IMR-90 (cell line): ENCODE measurements around the gene NNMT. TPM values are rescaled to one million over a fixed set of nuclear protein-coding genes. Genes with fewer than 3 reads are reported as not detected.

Experiments
- ATAC-seq: fragments of 200-7000 bp; cut with Tn5 transposase; 2 replicates; pipeline ENCODE4 v1.9.1; 2020; ENCODE audit warnings: low read depth, mild to moderate bottlenecking, moderate library complexity
- BruUV-seq: library from RNA; stranded (reverse); fragments of 400-500 nt; replicated peaks from 2 replicates; lab custom pipeline; 2021; lab: Mats Ljungman, UMichigan
- CTCF ChIA-PET: fragments of 300-600 bp; formaldehyde crosslinking; extraction: SDS; loops from one replicate; lab custom pipeline; 2021; ENCODE audit warnings: antibody characterized with exemption; lab: Yijun Ruan, JAX
- POLR2A ChIA-PET: fragments of 300-600 bp; sonication (Branson Sonifier 250); formaldehyde crosslinking; loops from one replicate; lab custom pipeline; 2022; ENCODE audit warnings: antibody characterized with exemption; ENCODE audit not compliant: unreplicated experiment; lab: Charles Lee
- DNase-seq: peaks from one replicate; pipeline ENCODE4 v3.0.0; 2013
- H2AFZ ChIP-seq: replicated peaks from 2 replicates; pipeline ENCODE3; 2013; ENCODE audit warnings: low read length, mild to moderate bottlenecking; ENCODE audit not compliant: poor library complexity
- H2AK5ac ChIP-seq: 2 replicates; pipeline ENCODE4 v1.6.1; 2013; ENCODE audit warnings: low read depth, low read length, inconsistent platforms
- H2AK9ac ChIP-seq: replicated peaks from 2 replicates; pipeline ENCODE3; 2013; ENCODE audit warnings: mild to moderate bottlenecking, low read depth, low read length, moderate library complexity; ENCODE audit not compliant: poor library complexity
- H2BK120ac ChIP-seq: 2 replicates; pipeline ENCODE4 v1.6.1; 2013; ENCODE audit warnings: low read depth, low read length, inconsistent platforms
- H2BK15ac ChIP-seq: 3 replicates; pipeline ENCODE4 v1.6.1; 2013; ENCODE audit warnings: low read depth, low read length, inconsistent platforms
- H2BK20ac ChIP-seq: 2 replicates; pipeline ENCODE4 v1.6.1; 2013; ENCODE audit warnings: low read depth, mild to moderate bottlenecking, inconsistent platforms, low read length, moderate library complexity
- H2BK5ac ChIP-seq: 2 replicates; pipeline ENCODE4 v1.6.1; 2013; ENCODE audit warnings: mild to moderate bottlenecking, low read depth, low read length, inconsistent platforms; ENCODE audit not compliant: poor library complexity, severe bottlenecking
- H3K14ac ChIP-seq: replicated peaks from 2 replicates; pipeline ENCODE4 v1.6.1; 2013; ENCODE audit warnings: low read depth, low read length, inconsistent platforms
- H3K18ac ChIP-seq: 2 replicates; pipeline ENCODE4 v1.6.1; 2013; ENCODE audit warnings: low read depth, low read length, control low read depth
- H3K23ac ChIP-seq: 2 replicates; pipeline ENCODE4 v1.6.1; 2013; ENCODE audit warnings: low read depth, low read length, inconsistent platforms
- H3K27ac ChIP-seq: 2 replicates; pipeline ENCODE4 v1.5.1; 2013; ENCODE audit warnings: mild to moderate bottlenecking, control low read depth, low read length; ENCODE audit not compliant: insufficient read depth
- H3K27me3 ChIP-seq: 2 replicates; pipeline ENCODE4 v1.6.1; 2013; ENCODE audit warnings: low read length; ENCODE audit not compliant: control insufficient read depth, insufficient read depth
- H3K36me3 ChIP-seq: 2 replicates; pipeline ENCODE4 v1.6.1; 2013; ENCODE audit warnings: low read length, mixed read lengths; ENCODE audit not compliant: control insufficient read depth, insufficient read depth
- H3K4ac ChIP-seq: 2 replicates; pipeline ENCODE4 v1.6.1; 2013; ENCODE audit warnings: low read depth, low read length, inconsistent platforms
- H3K4me1 ChIP-seq: 2 replicates; pipeline ENCODE4 v1.6.1; 2013; ENCODE audit warnings: low read length, mixed read lengths; ENCODE audit not compliant: control insufficient read depth, insufficient read depth
- H3K4me2 ChIP-seq: 2 replicates; pipeline ENCODE4 v1.6.1; 2013; ENCODE audit warnings: low read depth, mild to moderate bottlenecking, control low read depth, low read length, moderate library complexity
- H3K4me3 ChIP-seq: 2 replicates; pipeline ENCODE4 v1.5.1; 2013; ENCODE audit warnings: low read depth, mild to moderate bottlenecking, control low read depth, low read length, moderate library complexity; ENCODE audit not compliant: insufficient read depth
- H3K56ac ChIP-seq: 2 replicates; pipeline ENCODE4 v1.6.1; 2013; ENCODE audit warnings: low read length, inconsistent platforms; ENCODE audit not compliant: insufficient read depth; ENCODE audit errors: extremely low read depth
- H3K79me1 ChIP-seq, 2 experiments: 2 replicates each; pipeline ENCODE4 v1.6.1; 2013; ENCODE audit warnings: low read length in 2 of 2, inconsistent platforms in 1 of 2, low read depth in 1 of 2
- H3K9ac ChIP-seq: 2 replicates; pipeline ENCODE4 v1.6.1; 2013; ENCODE audit warnings: low read depth, low read length, control low read depth
- H3K9me1 ChIP-seq: 2 replicates; pipeline ENCODE4 v1.6.1; 2013; ENCODE audit warnings: low read length, inconsistent platforms; ENCODE audit not compliant: insufficient read depth
- H3K9me3 ChIP-seq: 2 replicates; pipeline ENCODE4 v1.6.1; 2013; ENCODE audit warnings: low read length; ENCODE audit not compliant: control insufficient read depth, insufficient read depth
- H4K20me1 ChIP-seq: 2 replicates; pipeline ENCODE4 v1.6.1; 2013; ENCODE audit warnings: low read length, inconsistent platforms; ENCODE audit not compliant: insufficient read depth
- H4K5ac ChIP-seq: 2 replicates; pipeline ENCODE4 v1.6.1; 2013; ENCODE audit warnings: mild to moderate bottlenecking, low read depth, low read length, control low read depth
- H4K8ac ChIP-seq, 2 experiments: 2 replicates each; pipeline ENCODE4 v1.6.1; 2013; ENCODE audit warnings: low read depth in 2 of 2, low read length in 2 of 2, control low read depth in 1 of 2, inconsistent platforms in 1 of 2
- H4K91ac ChIP-seq: 2 replicates; pipeline ENCODE4 v1.6.1; 2013; ENCODE audit warnings: low read depth, low read length, inconsistent platforms; ENCODE audit not compliant: insufficient read depth
- BHLHE40 ChIP-seq: fragments of 150-350 bp; IDR thresholded peaks from 2 replicates; pipeline ENCODE4 v1.6.1; 2016; ENCODE audit warnings: mild to moderate bottlenecking, low read depth, low read length
- CEBPB ChIP-seq: IDR thresholded peaks from 2 replicates; pipeline ENCODE4 v1.6.1; 2012; ENCODE audit warnings: low read depth, low read length, improper control_type of control experiment
- CHD1 ChIP-seq: IDR thresholded peaks from 2 replicates; pipeline ENCODE4 v1.6.1; 2012; ENCODE audit warnings: low read depth, low read length, improper control_type of control experiment
- FOS ChIP-seq: fragments of 150-350 bp; IDR thresholded peaks from 2 replicates; pipeline ENCODE4 v1.6.1; 2016; ENCODE audit warnings: low read depth, low read length
- MAFK ChIP-seq: IDR thresholded peaks from 2 replicates; pipeline ENCODE4 v1.6.1; 2012; ENCODE audit warnings: low read depth, low read length, improper control_type of control experiment
- MAZ ChIP-seq: IDR thresholded peaks from 2 replicates; pipeline ENCODE4 v1.6.1; 2012; ENCODE audit warnings: low read depth, mild to moderate bottlenecking, low read length, improper control_type of control experiment, moderate library complexity, borderline replicate concordance
- MXI1 ChIP-seq: IDR thresholded peaks from 2 replicates; pipeline ENCODE4 v1.6.1; 2012; ENCODE audit warnings: low read depth, mild to moderate bottlenecking, low read length, moderate library complexity, borderline replicate concordance
- NFE2L2 ChIP-seq: fragments of 150-350 bp; IDR thresholded peaks from 2 replicates; pipeline ENCODE4 v1.6.1; 2016; ENCODE audit warnings: low read depth, mild to moderate bottlenecking, low read length
- POLR2A ChIP-seq: IDR thresholded peaks from 2 replicates; pipeline ENCODE4 v1.6.1; 2012; ENCODE audit warnings: mild to moderate bottlenecking, low read depth, low read length
- RAD21 ChIP-seq: IDR thresholded peaks from 2 replicates; pipeline ENCODE4 v1.6.1; 2012; ENCODE audit warnings: low read length, improper control_type of control experiment
- RCOR1 ChIP-seq: IDR thresholded peaks from 2 replicates; pipeline ENCODE4 v1.6.1; 2012; ENCODE audit warnings: mild to moderate bottlenecking, low read length, improper control_type of control experiment; ENCODE audit not compliant: insufficient replicate concordance
- SMC3 ChIP-seq: fragments of 150-350 bp; IDR thresholded peaks from 2 replicates; pipeline ENCODE4 v1.6.1; 2016; ENCODE audit warnings: low read depth, mild to moderate bottlenecking, antibody characterized with exemption, low read length, moderate library complexity
- WGBS, 2 experiments: methylation state at CpG; one replicate each; pipeline versions ENCODE4 v1.1.5 to v1.1.7; 2013; ENCODE audit warnings: missing lambda C conversion rate in 2 of 2; ENCODE audit not compliant: insufficient read length in 1 of 2; ENCODE audit errors: extremely low coverage in 2 of 2; 5-methylcytosine and 5-hydroxymethylcytosine counted together
- dilution Hi-C: fragments of 300-500 bp; cut with HindIII; formaldehyde crosslinking; loops from one replicate; pipeline ENCODE4 v1.14.3; 2018; ENCODE audit warnings: low sequenced_read_pairs; ENCODE audit not compliant: unreplicated experiment
- in situ Hi-C: fragments of 300-500 bp; cut with MboI; formaldehyde crosslinking; loops from 3 replicates; pipeline ENCODE4 v1.14.3; 2019; ENCODE audit warnings: low sequenced_read_pairs, inconsistent platforms, mixed read lengths
- intact Hi-C: fragments of 100-400 bp; cut with micrococcal nuclease; formaldehyde crosslinking; loops from 2 replicates; pipeline ENCODE4 v1.10.0; 2022
- polyA plus RNA-seq, 3 experiments: library from polyadenylated mRNA; depleted of rRNA; stranded (reverse); fragments of >200 nt; gene quantifications; 2 replicates each; pipeline ENCODE4 v1.2.3, GENCODE V29; 2012; ENCODE audit warnings: low replicate concordance in 1 of 3
- total RNA-seq: library from RNA; depleted of rRNA; stranded (reverse); fragments of >200 nt; gene quantifications from 2 replicates; pipeline ENCODE4 v1.2.3, GENCODE V29; 2012
- TF ChIP-seq, protein P1 (sequence below): conservative IDR thresholded peaks from 2 replicates; pipeline ENCODE4 v1.5.1; 2012; ENCODE audit warnings: mild to moderate bottlenecking, low read depth, low read length, improper control_type of control experiment
- TF ChIP-seq, protein P2 (sequence below): fragments of 150-350 bp; IDR thresholded peaks from 2 replicates; pipeline ENCODE4 v1.6.1; 2016; ENCODE audit warnings: low read depth, mild to moderate bottlenecking, low read length, moderate library complexity, borderline replicate concordance
- TF ChIP-seq, protein P3 (sequence below): fragments of 150-350 bp; IDR thresholded peaks from 2 replicates; pipeline ENCODE4 v1.6.1; 2017; ENCODE audit warnings: mild to moderate bottlenecking, antibody characterized with exemption, low read length, low read depth

Gene NNMT
- total and polyA plus RNA-seq, 2 of the 4 experiments (the other 2 are of a cell fraction): 79.7 to 108 TPM

DNA sequence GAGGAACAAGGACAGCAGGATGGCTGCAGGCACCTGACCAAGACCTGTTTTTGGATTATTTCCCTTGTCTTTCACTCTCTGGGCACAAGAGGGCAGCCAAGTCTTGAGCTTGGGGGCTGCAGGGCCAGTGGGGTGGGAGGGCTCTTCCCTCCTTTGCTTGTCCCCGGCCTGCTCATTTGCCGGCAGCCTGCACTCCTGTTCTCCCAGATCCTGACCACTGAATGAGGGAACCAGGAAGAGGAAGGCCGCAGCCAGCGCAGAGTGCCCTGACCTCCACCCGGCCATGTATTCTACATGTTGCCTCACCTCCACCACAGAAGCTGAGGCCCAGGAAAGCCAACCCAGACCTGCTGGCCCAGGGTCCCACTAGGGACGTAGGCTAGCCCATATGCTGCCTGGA lies 15.5 kb upstream of the NNMT start:
- Histone ChIP-seq H3K4me1 (peaks cover 15% of the 10 kb centered on the region), H3K27ac (peak overlapping the region; percentile 44), H4K20me1 (no peaks in the 10 kb centered on the region), H2AK9ac (peak overlapping the region; percentile 22), H3K9me3 (peaks cover 2% of the 10 kb centered on the region; the same call in 1 of the 2 replicates), H3K36me3 (no peaks in the 10 kb centered on the region), H3K14ac (peak overlapping the region; percentile 49), H2BK5ac (peak overlapping the region; percentile 4), H3K9ac (peak overlapping the region; percentile 32), H3K23ac (no peak overlapping the region), H3K27me3 (peaks cover 2% of the 10 kb centered on the region; the same call in 1 of the 2 replicates), H3K9me1 (peaks cover 3% of the 10 kb centered on the region; the same call in 1 of the 2 replicates), H2BK120ac (peak overlapping the region; percentile 74), H2AK5ac (peak overlapping the region; percentile 89), H3K4me3 (no peak overlapping the region), H3K18ac (peak overlapping the region; percentile 28), H2AFZ (peak overlapping the region; percentile 93), H2BK15ac (peak overlapping the region; percentile 59; the same call in 1 of the 3 replicates), H4K91ac (peak overlapping the region; percentile 77), H3K56ac (no peak overlapping the region), H3K79me1 (no peaks in the 10 kb centered on the region), H3K4me2 (no peak overlapping the region), H4K5ac (peak overlapping the region; percentile 57), H4K8ac (peak overlapping the region; percentile 54 to 78; a peak in 3 of 4 replicates), H3K4ac (peak overlapping the region; percentile 74), H2BK20ac (peak overlapping the region; percentile 73)
- no TSS peak for BruUV-seq
- ChIA-PET CTCF (interaction anchor here (0.6 to 1.4 kb wide), 7 partner anchors 15 to 519 kb away, joined by 3 to 9 read pairs (median 3); partner anchors contain the start of gene NNMT), POLR2A (interaction anchor here (2.3 kb wide), 1 partner anchor 15 kb away, joined by 6 read pairs; the partner anchor contains the start of gene NNMT)
- intact Hi-C loops (loop anchor here (1.0 to 5.0 kb wide), 8 partner anchors 34 to 1997 kb away; partner anchors contain the start of genes C11orf71, RBM7 and REXO2), in situ Hi-C loops (loop anchor here (5.0 kb wide), 1 partner anchor 472 kb away; no protein-coding TSS in a partner anchor), dilution Hi-C loops (no loop called here)
- DNase-seq (peak; percentile 85), ATAC-seq (peak; percentile 97)
- no CpG with 5 or more reads among the region's 6 CpGs for WGBS, 2 experiments
- TF ChIP-seq SMC3 (peak; percentile 85), FOS (no peak), BHLHE40 (no peak), POLR2A (peak; percentile 58), MAFK (no peak), CEBPB (no peak), RCOR1 (no peak), NFE2L2 (no peak), RAD21 (peak; percentile 97), CHD1 (no peak), MAZ (peak; percentile 98), MXI1 (no peak)
- TF ChIP-seq, protein P1, sequence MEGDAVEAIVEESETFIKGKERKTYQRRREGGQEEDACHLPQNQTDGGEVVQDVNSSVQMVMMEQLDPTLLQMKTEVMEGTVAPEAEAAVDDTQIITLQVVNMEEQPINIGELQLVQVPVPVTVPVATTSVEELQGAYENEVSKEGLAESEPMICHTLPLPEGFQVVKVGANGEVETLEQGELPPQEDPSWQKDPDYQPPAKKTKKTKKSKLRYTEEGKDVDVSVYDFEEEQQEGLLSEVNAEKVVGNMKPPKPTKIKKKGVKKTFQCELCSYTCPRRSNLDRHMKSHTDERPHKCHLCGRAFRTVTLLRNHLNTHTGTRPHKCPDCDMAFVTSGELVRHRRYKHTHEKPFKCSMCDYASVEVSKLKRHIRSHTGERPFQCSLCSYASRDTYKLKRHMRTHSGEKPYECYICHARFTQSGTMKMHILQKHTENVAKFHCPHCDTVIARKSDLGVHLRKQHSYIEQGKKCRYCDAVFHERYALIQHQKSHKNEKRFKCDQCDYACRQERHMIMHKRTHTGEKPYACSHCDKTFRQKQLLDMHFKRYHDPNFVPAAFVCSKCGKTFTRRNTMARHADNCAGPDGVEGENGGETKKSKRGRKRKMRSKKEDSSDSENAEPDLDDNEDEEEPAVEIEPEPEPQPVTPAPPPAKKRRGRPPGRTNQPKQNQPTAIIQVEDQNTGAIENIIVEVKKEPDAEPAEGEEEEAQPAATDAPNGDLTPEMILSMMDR: peak; percentile 93
- TF ChIP-seq, protein P2, sequence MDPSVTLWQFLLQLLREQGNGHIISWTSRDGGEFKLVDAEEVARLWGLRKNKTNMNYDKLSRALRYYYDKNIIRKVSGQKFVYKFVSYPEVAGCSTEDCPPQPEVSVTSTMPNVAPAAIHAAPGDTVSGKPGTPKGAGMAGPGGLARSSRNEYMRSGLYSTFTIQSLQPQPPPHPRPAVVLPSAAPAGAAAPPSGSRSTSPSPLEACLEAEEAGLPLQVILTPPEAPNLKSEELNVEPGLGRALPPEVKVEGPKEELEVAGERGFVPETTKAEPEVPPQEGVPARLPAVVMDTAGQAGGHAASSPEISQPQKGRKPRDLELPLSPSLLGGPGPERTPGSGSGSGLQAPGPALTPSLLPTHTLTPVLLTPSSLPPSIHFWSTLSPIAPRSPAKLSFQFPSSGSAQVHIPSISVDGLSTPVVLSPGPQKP: no peak
- TF ChIP-seq, protein P3, sequence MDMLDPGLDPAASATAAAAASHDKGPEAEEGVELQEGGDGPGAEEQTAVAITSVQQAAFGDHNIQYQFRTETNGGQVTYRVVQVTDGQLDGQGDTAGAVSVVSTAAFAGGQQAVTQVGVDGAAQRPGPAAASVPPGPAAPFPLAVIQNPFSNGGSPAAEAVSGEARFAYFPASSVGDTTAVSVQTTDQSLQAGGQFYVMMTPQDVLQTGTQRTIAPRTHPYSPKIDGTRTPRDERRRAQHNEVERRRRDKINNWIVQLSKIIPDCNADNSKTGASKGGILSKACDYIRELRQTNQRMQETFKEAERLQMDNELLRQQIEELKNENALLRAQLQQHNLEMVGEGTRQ: peak; percentile 35; the same call in 1 of the 2 replicates
